ENCODE results near the gene PRKAG3.
"Not testable (repeated sequence)": the region's sequence is repeated elsewhere in the genome, so short reads cannot be mapped to it uniquely, and the experiment has no call there.

Gene PRKAG3

GRCh38 chr2:218781691-218782527 is 49.7 kb downstream of the PRKAG3 start, which contains the start of gene CYP27A1:
TSS of gene CYP27A1 (plus strand) at chr2:218782147. CDS start at chr2:218782183, 36 bp downstream.
- DNase-seq (ENCODE audit: low read depth, low spot score) = peak; percentile 60

- no peak for DNase-seq (ENCODE audit: low read depth, low spot score)
Observed at GRCh38 chr2:218780851-218781690, 50.5 kb downstream of the PRKAG3 start.

- no peak for DNase-seq (ENCODE audit: low read depth, low spot score)
Observed at GRCh38 chr2:218780046-218780445, 51.6 kb downstream of the PRKAG3 start.

- DNase-seq (ENCODE audit: low read depth, low spot score) = no peak
Observed at GRCh38 chr2:218777276-218777990, 54.2 kb downstream of the PRKAG3 start.

- DNase-seq (ENCODE audit: low read depth, low spot score) = no peak
Observed at GRCh38 chr2:218776488-218776887, 55.1 kb downstream of the PRKAG3 start.

GRCh38 chr2:218773881-218774280 is 57.7 kb downstream of the PRKAG3 start:
- no peak for DNase-seq (ENCODE audit: low read depth, low spot score)

GRCh38 chr2:218772759-218773158 is 58.8 kb downstream of the PRKAG3 start:
- DNase-seq (ENCODE audit: low read depth, low spot score) = not testable (repeated sequence)

Data from ELF-1 (cell line).